H1 (cell line): ENCODE measurements around the gene C20orf144.
A peak's percentile ranks its signal among the peaks of the same experiment; 100 is the strongest.

Experiments
- CTCF ChIP-seq, 3 experiments: IDR thresholded peaks; 1 replicate in 2 of 3; 2 replicates in 1 of 3; pipeline versions ENCODE4 v1.5.1 to v1.6.1; 2011; ENCODE audit warnings: low read length in 3 of 3, mild to moderate bottlenecking in 3 of 3, inconsistent platforms in 2 of 3, low read depth in 1 of 3, moderate library complexity in 1 of 3; ENCODE audit not compliant: insufficient read depth in 1 of 3; ENCODE audit errors: control extremely low read depth in 1 of 3
- GABPA ChIP-seq: IDR thresholded peaks from 2 replicates; pipeline ENCODE4 v1.6.1; 2011; ENCODE audit warnings: mild to moderate bottlenecking, low read length, moderate library complexity, borderline replicate concordance; ENCODE audit not compliant: insufficient read depth
- GTF2F1 ChIP-seq: IDR thresholded peaks from 2 replicates; pipeline ENCODE4 v1.6.1; 2012; ENCODE audit warnings: low read depth, low read length, improper control_type of control experiment, borderline replicate concordance
- HDAC2 ChIP-seq, 2 experiments: fragments of 300-600 bp in 1 of 2; sonication (generic) in 1 of 2; IDR thresholded peaks; 2 replicates each; pipeline ENCODE4 v1.6.1; 2011 to 2012; ENCODE audit warnings: low read depth in 2 of 2, low read length in 2 of 2, mild to moderate bottlenecking in 2 of 2, moderate library complexity in 2 of 2, borderline replicate concordance in 1 of 2, inconsistent platforms in 1 of 2
- JUND ChIP-seq: IDR thresholded peaks from 2 replicates; pipeline ENCODE4 v1.6.1; 2011; ENCODE audit warnings: mild to moderate bottlenecking, improper control_type of control experiment, low read length
- MAX ChIP-seq: IDR thresholded peaks from 2 replicates; pipeline ENCODE4 v1.6.1; 2012; ENCODE audit warnings: inconsistent platforms
- POLR2A ChIP-seq, 2 experiments: IDR thresholded peaks; 1 replicate in 1 of 2; 2 replicates in 1 of 2; pipeline ENCODE4 v1.6.1; 2011; ENCODE audit warnings: low read depth in 2 of 2, low read length in 2 of 2, mild to moderate bottlenecking in 2 of 2; ENCODE audit errors: control extremely low read depth in 1 of 2
- POLR2AphosphoS5 ChIP-seq: IDR thresholded peaks from 2 replicates; pipeline ENCODE4 v1.6.1; 2011; ENCODE audit warnings: low read depth, low read length
- RAD21 ChIP-seq, 2 experiments: IDR thresholded peaks in 1 of 2; conservative IDR thresholded peaks in 1 of 2; 2 replicates each; pipeline ENCODE4 v1.6.1; 2011; ENCODE audit warnings: low read depth in 2 of 2, low read length in 2 of 2, improper control_type of control experiment in 1 of 2, inconsistent platforms in 1 of 2, mild to moderate bottlenecking in 1 of 2, moderate library complexity in 1 of 2
- RBBP5 ChIP-seq: IDR thresholded peaks from 2 replicates; pipeline ENCODE4 v1.7.1; 2012; ENCODE audit warnings: low read depth, mild to moderate bottlenecking, inconsistent platforms, low read length, moderate library complexity, borderline replicate concordance
- SP2 ChIP-seq: IDR thresholded peaks from 2 replicates; pipeline ENCODE4 v1.6.1; 2012; ENCODE audit warnings: mild to moderate bottlenecking, low read length, inconsistent platforms

- TF ChIP-seq CTCF (IDR thresholded peaks at IDR 0.05; ENCODE audit: control extremely low read depth in 1 of 3, insufficient read depth in 1 of 3, low read depth in 1 of 3, low read length in 3 of 3) (no peak), HDAC2 (IDR thresholded peaks at IDR 0.05; ENCODE audit: borderline replicate concordance in 1 of 2, low read depth in 2 of 2, low read length in 2 of 2) (no peak), RBBP5 (no peak), GABPA (no peak), POLR2AphosphoS5 (0 out of 2 replicates have a peak, but pooled peaks have one; percentile 26), RAD21 (IDR thresholded peaks at IDR 0.05 in 1 of 2, conservative IDR thresholded peaks at IDR 0.05 in 1 of 2; ENCODE audit: low read depth in 2 of 2, low read length in 2 of 2) (no peak), POLR2A (IDR thresholded peaks at IDR 0.05; ENCODE audit: control extremely low read depth in 1 of 2, low read depth in 2 of 2, low read length in 2 of 2) (no peak), MAX (no peak), GTF2F1 (no peak), SP2 (no peak), JUND (no peak)
Measured at GRCh38 chr20:33649201-33649681, 12.9 kb upstream of the C20orf144 start.
